ENCODE measurements around the gene CCNF. TPM values are rescaled to one million over a fixed set of nuclear protein-coding genes. Genes with fewer than 3 reads are reported as not detected.

CCNF gene
- polyA plus RNA-seq, 3 donors = 0.34 to 0.97 (median 0.68) TPM

- peaks cover 18 to 62% of the 10 kb centered on the region in 2 donors for H3K4me1 ChIP-seq (ENCODE audit: control insufficient read depth in 1 of 2, insufficient read depth in 2 of 2, low read length in 2 of 2)
- peaks cover 4 to 19% of the 10 kb centered on the region in 2 donors for H3K36me3 Mint-ChIP-seq
- TF ChIP-seq CTCF (IDR thresholded peaks at IDR 0.05) = peak; percentile 48
- peak overlapping the region in 5 of 7 donors; percentile 20 to 68 (median 32) for H3K27ac Mint-ChIP-seq
- peaks cover 33 to 41% (median 36%) of the 10 kb centered on the region in 3 donors for H3K27me3 Mint-ChIP-seq (ENCODE audit: low read depth in 3 of 3)
- peak; percentile 24 to 57 (median 54) for DNase-seq
- H3K4me1 Mint-ChIP-seq = peaks cover 40% of the 10 kb centered on the region
- H3K27ac ChIP-seq (ENCODE audit: low read depth in 1 of 2, low read length in 2 of 2) = peak overlapping the region in 1 of 2 donors; percentile 75
- peaks cover 47% of the 10 kb centered on the region for H3K79me2 ChIP-seq (ENCODE audit: insufficient read depth, low read length)
- H3K4me3 Mint-ChIP-seq = peak overlapping the region; percentile 77 to 86
- peaks cover 0 to 11% (median 5%) of the 10 kb centered on the region in 7 donors for H3K9me3 Mint-ChIP-seq
- intact Hi-C loops (cut with micrococcal nuclease) = loop anchor here (5.0 to 10.0 kb wide), 2 partner anchors 33 to 49 kb away; partner anchors contain the start of gene CCNF (in 1 of the 2)
- peak overlapping the region; percentile 83 for H2AFZ ChIP-seq (ENCODE audit: insufficient read depth, low read depth, low read length, poor library complexity, severe bottlenecking)
- peak overlapping the region; percentile 80 for H3K4me2 ChIP-seq (replicated peaks; ENCODE audit: extremely low read depth, low read length, poor library complexity, severe bottlenecking)
- H3K36me3 ChIP-seq (replicated peaks in 1 of 2; ENCODE audit: control insufficient read depth in 1 of 2, insufficient read depth in 2 of 2, low read length in 2 of 2) = no peaks in the 10 kb centered on the region
- H3K4me3 ChIP-seq (replicated peaks in 1 of 3; ENCODE audit: low read depth in 2 of 3, low read length in 3 of 3) = peak overlapping the region; percentile 56 to 73 (median 64)
- peak overlapping the region; percentile 75 for H3K9ac ChIP-seq (ENCODE audit: insufficient read depth, low read length, poor library complexity, severe bottlenecking)
- WGBS (ENCODE audit: insufficient coverage) = under 1% methylated on average over 100 of the region's 100 CpGs
- H3K27me3 ChIP-seq (ENCODE audit: control insufficient read depth in 2 of 2, insufficient read depth in 2 of 2, low read length in 2 of 2) = peaks cover 31 to 36% of the 10 kb centered on the region in 2 donors
- H4K20me1 ChIP-seq (ENCODE audit: insufficient read depth, low read length) = peaks cover 30% of the 10 kb centered on the region
- peaks cover 0 to 20% of the 10 kb centered on the region in 2 donors for H3K9me3 ChIP-seq (replicated peaks in 1 of 2; ENCODE audit: control insufficient read depth in 1 of 2, insufficient read depth in 1 of 2, low read length in 2 of 2)
Observed at GRCh38 chr16:2473999-2474876, 45.0 kb downstream of the CCNF start.

DNA sequence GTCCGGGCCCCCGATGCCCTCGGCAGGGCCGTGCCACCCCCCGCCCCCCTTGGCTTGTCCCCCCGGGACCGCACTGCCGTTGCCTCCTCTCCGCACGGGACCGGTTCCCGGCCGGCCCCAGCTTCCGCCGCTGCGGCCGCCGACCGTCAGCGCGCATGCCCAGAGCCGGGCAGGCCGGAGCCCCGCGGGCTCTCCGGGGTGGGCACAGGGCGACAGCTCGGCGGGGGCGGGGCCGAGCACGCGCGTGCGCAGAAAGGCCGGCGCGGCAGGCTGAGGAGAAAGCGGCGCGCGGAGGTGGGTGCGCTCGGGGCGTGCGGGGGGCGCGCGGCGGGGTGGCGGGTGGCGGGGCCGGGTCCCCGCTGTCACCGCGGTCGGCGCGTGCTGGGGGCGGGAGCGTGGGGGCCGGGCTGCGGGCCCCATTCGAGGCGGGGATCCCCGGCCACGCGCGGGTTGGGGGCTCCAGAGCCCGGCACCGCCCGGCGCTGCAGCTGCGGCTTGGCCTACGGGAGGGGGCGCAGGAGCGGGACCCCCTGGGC is 45.7 kb downstream of the CCNF start, which contains the start of gene TBC1D24:
TBC1D24 (plus strand) TSS at position 251 of the 536 bp plus-strand sequence. CDS start 21,022 bp downstream, outside the sequence.
- Mint-ChIP-seq H3K36me3 (peaks cover 1 to 22% of the 10 kb centered on the region in 2 donors), H3K27ac (peak within 1 kb of the TSS in 5 of 7 donors; percentile 20 to 68 (median 46)), H3K9me3 (peaks cover 0 to 9% (median 5%) of the 10 kb centered on the region in 7 donors), H3K4me1 (peaks cover 36% of the 10 kb centered on the region), H3K4me3 (peak within 1 kb of the TSS; percentile 77 to 86), H3K27me3 (ENCODE audit: low read depth in 3 of 3) (peaks cover 26 to 34% (median 29%) of the 10 kb centered on the region in 3 donors)
- H3K4me2 ChIP-seq (replicated peaks; ENCODE audit: extremely low read depth, low read length, poor library complexity, severe bottlenecking) = peak within 1 kb of the TSS; percentile 80
- peaks cover 54% of the 10 kb centered on the region for H3K79me2 ChIP-seq (ENCODE audit: insufficient read depth, low read length)
- H3K9me3 ChIP-seq (replicated peaks in 1 of 2; ENCODE audit: control insufficient read depth in 1 of 2, insufficient read depth in 1 of 2, low read length in 2 of 2) = peaks cover 0 to 15% of the 10 kb centered on the region in 2 donors
- DNase-seq = peak; percentile 73 to 81 (median 79)
- peak within 1 kb of the TSS; percentile 75 for H3K9ac ChIP-seq (ENCODE audit: insufficient read depth, low read length, poor library complexity, severe bottlenecking)
- no peaks in the 10 kb centered on the region for H3K36me3 ChIP-seq (replicated peaks in 1 of 2; ENCODE audit: control insufficient read depth in 1 of 2, insufficient read depth in 2 of 2, low read length in 2 of 2)
- peaks cover 18 to 62% of the 10 kb centered on the region in 2 donors for H3K4me1 ChIP-seq (ENCODE audit: control insufficient read depth in 1 of 2, insufficient read depth in 2 of 2, low read length in 2 of 2)
- intact Hi-C loops (cut with micrococcal nuclease) = loop anchor here (1.0 to 10.0 kb wide), 3 partner anchors 13 to 50 kb away; partner anchors contain the start of gene CCNF (in 1 of the 2)
- peak within 1 kb of the TSS; percentile 83 for H2AFZ ChIP-seq (ENCODE audit: insufficient read depth, low read depth, low read length, poor library complexity, severe bottlenecking)
- H3K4me3 ChIP-seq (replicated peaks in 1 of 3; ENCODE audit: low read depth in 2 of 3, low read length in 3 of 3) = peak within 1 kb of the TSS; percentile 56 to 73 (median 64)
- peaks cover 24 to 29% of the 10 kb centered on the region in 2 donors for H3K27me3 ChIP-seq (ENCODE audit: control insufficient read depth in 2 of 2, insufficient read depth in 2 of 2, low read length in 2 of 2)
- no peak for TF ChIP-seq CTCF (IDR thresholded peaks at IDR 0.05)
- H4K20me1 ChIP-seq (ENCODE audit: insufficient read depth, low read length) = peaks cover 30% of the 10 kb centered on the region
- H3K27ac ChIP-seq (ENCODE audit: low read depth in 1 of 2, low read length in 2 of 2) = peak within 1 kb of the TSS in 1 of 2 donors; percentile 75
- WGBS (ENCODE audit: insufficient coverage) = under 1% methylated on average over 71 of the region's 77 CpGs

All from CD14-positive monocyte (primary cell).